Panc1 (cell line): ENCODE measurements around the gene MYPN. TPM values are rescaled to one million over a fixed set of nuclear protein-coding genes. Genes with fewer than 3 reads are reported as not detected.

Experiments used
- ATAC-seq: fragments of 200-7000 bp; cut with Tn5 transposase; 2 replicates; pipeline ENCODE4 v1.9.1; 2020; ENCODE audit warnings: mild to moderate bottlenecking, moderate library complexity
- BruUV-seq: library from RNA; stranded (reverse); fragments of 400-500 nt; replicated peaks from 2 replicates; lab custom pipeline; 2021; lab: Mats Ljungman, UMichigan
- CTCF ChIA-PET: fragments of 300-600 bp; sonication (Branson Sonifier 250); formaldehyde crosslinking; loops from one replicate; lab custom pipeline; 2022; ENCODE audit warnings: antibody characterized with exemption; lab: Charles Lee
- POLR2A ChIA-PET: fragments of 300-600 bp; sonication (Branson Sonifier 250); formaldehyde crosslinking; loops from one replicate; lab custom pipeline; 2022; ENCODE audit warnings: antibody characterized with exemption; lab: Charles Lee
- DNase-seq: peaks from one replicate; pipeline ENCODE4 v3.0.0-alpha.2; 2010; ENCODE audit warnings: low read depth, low spot score
- H3K27ac ChIP-seq: 2 replicates; pipeline ENCODE4 v1.5.1; 2011; ENCODE audit warnings: mild to moderate bottlenecking, low read length, inconsistent platforms
- H3K27me3 ChIP-seq: fragments of 200-500 bp; sonication (Bioruptor generic); 2 replicates; pipeline ENCODE4 v1.6.0; 2014; ENCODE audit warnings: low read length, inconsistent platforms; ENCODE audit not compliant: control insufficient read depth, insufficient read depth
- H3K36me3 ChIP-seq: fragments of 200-500 bp; sonication (Bioruptor generic); 2 replicates; pipeline ENCODE4 v1.5.1; 2014; ENCODE audit warnings: inconsistent platforms, mild to moderate bottlenecking, low read length, moderate library complexity; ENCODE audit not compliant: control insufficient read depth, insufficient read depth
- H3K4me1 ChIP-seq: 2 replicates; pipeline ENCODE4 v1.5.1; 2011; ENCODE audit warnings: inconsistent platforms, mild to moderate bottlenecking, low read length, moderate library complexity; ENCODE audit not compliant: control insufficient read depth, insufficient read depth
- H3K4me3 ChIP-seq, 2 experiments: 2 replicates each; pipeline ENCODE4 v1.5.1; 2011 to 2012; ENCODE audit warnings: low read depth in 2 of 2, low read length in 2 of 2, mild to moderate bottlenecking in 2 of 2, inconsistent platforms in 1 of 2, moderate library complexity in 1 of 2
- H3K9me3 ChIP-seq: fragments of 200-500 bp; sonication (Bioruptor generic); 2 replicates; pipeline ENCODE4 v1.5.1; 2014; ENCODE audit warnings: low read depth, mild to moderate bottlenecking, inconsistent platforms, low read length, moderate library complexity; ENCODE audit not compliant: control insufficient read depth, insufficient read depth
- CTCF ChIP-seq: fragments of 450-650 bp; IDR thresholded peaks from 2 replicates; pipeline ENCODE4 v1.5.1; 2017; ENCODE audit warnings: mild to moderate bottlenecking
- POLR2AphosphoS5 ChIP-seq: IDR thresholded peaks from 2 replicates; pipeline ENCODE4 v1.6.1; 2012; ENCODE audit warnings: mild to moderate bottlenecking, low read depth, low read length, moderate library complexity
- SIN3A ChIP-seq: IDR thresholded peaks from 2 replicates; pipeline ENCODE4 v1.6.1; 2012; ENCODE audit warnings: low read depth, mild to moderate bottlenecking, low read length, moderate library complexity, borderline replicate concordance; ENCODE audit not compliant: insufficient read depth
- TCF7L2 ChIP-seq: IDR thresholded peaks from 2 replicates; pipeline ENCODE4 v1.6.1; 2011; ENCODE audit warnings: mild to moderate bottlenecking, low read depth, low read length, inconsistent platforms
- in situ Hi-C: cut with HindIII; loops from 2 replicates; pipeline ENCODE4 v1.10.0; 2016; ENCODE audit warnings: low sequenced_read_pairs, low pct_unique_long_range_greater_than_20kb
- intact Hi-C: fragments of 100-400 bp; cut with micrococcal nuclease; formaldehyde crosslinking; loops from one replicate; pipeline ENCODE4 v1.10.0; 2022; ENCODE audit not compliant: unreplicated experiment
- total RNA-seq: library from RNA; stranded (reverse); gene quantifications from one replicate; pipeline ENCODE4 v1.2.1, GENCODE V29; 2021; ENCODE audit not compliant: unreplicated experiment
- TF ChIP-seq, protein P1 (sequence below), 2 experiments: IDR thresholded peaks; 2 replicates each; pipeline ENCODE4 v1.6.1; 2011 to 2012; ENCODE audit warnings: low read depth in 2 of 2, control low read depth in 1 of 2, low read length in 1 of 2, mild to moderate bottlenecking in 1 of 2, moderate library complexity in 1 of 2; ENCODE audit not compliant: insufficient read depth in 1 of 2

The MYPN gene
- total RNA-seq, 1 experiment from 2014 or later, result 39.1 TPM

GRCh38 chr10:68135922-68136792 lies 26.9 kb downstream of the MYPN start:
- no TSS peak for BruUV-seq
- DNase-seq, result peak; percentile 99
- peaks cover 75% of the 10 kb centered on the region for H3K4me1 ChIP-seq
- TF ChIP-seq, protein P1, sequence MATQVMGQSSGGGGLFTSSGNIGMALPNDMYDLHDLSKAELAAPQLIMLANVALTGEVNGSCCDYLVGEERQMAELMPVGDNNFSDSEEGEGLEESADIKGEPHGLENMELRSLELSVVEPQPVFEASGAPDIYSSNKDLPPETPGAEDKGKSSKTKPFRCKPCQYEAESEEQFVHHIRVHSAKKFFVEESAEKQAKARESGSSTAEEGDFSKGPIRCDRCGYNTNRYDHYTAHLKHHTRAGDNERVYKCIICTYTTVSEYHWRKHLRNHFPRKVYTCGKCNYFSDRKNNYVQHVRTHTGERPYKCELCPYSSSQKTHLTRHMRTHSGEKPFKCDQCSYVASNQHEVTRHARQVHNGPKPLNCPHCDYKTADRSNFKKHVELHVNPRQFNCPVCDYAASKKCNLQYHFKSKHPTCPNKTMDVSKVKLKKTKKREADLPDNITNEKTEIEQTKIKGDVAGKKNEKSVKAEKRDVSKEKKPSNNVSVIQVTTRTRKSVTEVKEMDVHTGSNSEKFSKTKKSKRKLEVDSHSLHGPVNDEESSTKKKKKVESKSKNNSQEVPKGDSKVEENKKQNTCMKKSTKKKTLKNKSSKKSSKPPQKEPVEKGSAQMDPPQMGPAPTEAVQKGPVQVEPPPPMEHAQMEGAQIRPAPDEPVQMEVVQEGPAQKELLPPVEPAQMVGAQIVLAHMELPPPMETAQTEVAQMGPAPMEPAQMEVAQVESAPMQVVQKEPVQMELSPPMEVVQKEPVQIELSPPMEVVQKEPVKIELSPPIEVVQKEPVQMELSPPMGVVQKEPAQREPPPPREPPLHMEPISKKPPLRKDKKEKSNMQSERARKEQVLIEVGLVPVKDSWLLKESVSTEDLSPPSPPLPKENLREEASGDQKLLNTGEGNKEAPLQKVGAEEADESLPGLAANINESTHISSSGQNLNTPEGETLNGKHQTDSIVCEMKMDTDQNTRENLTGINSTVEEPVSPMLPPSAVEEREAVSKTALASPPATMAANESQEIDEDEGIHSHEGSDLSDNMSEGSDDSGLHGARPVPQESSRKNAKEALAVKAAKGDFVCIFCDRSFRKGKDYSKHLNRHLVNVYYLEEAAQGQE (IDR thresholded peaks at IDR 0.05; ENCODE audit: insufficient read depth in 1 of 2, low read depth in 2 of 2, low read length in 1 of 2), result no peak
- TF ChIP-seq CTCF (no peak), SIN3A (0 out of 2 replicates have a peak, but pooled peaks have one; percentile 69), TCF7L2 (peak; percentile 74), POLR2AphosphoS5 (peak; percentile 86)
- peaks cover 4% of the 10 kb centered on the region; the same call in 1 of the 2 replicates for H3K9me3 ChIP-seq
- ATAC-seq, result peak; percentile 96
- ChIA-PET POLR2A (interaction anchor here (0.5 to 1.1 kb wide), 3 partner anchors 27 to 194 kb away, joined by 4 to 13 read pairs (median 7); partner anchors contain the start of gene MYPN), CTCF (interaction anchor here (0.6 kb wide), 1 partner anchor 22 kb away, joined by 8 read pairs; no protein-coding TSS in a partner anchor)
- intact Hi-C loops (no loop called here), in situ Hi-C loops (no loop called here)
- H3K27me3 ChIP-seq, result no peaks in the 10 kb centered on the region
- H3K4me3 ChIP-seq, result peak overlapping the region; percentile 2 to 37; a peak in 2 of 4 replicates
- H3K27ac ChIP-seq, result peak overlapping the region; percentile 98
- no peaks in the 10 kb centered on the region; the same call in 1 of the 2 replicates for H3K36me3 ChIP-seq

- ChIA-PET POLR2A (no interaction called here), CTCF (interaction anchor here (0.7 kb wide), 1 partner anchor 30 kb away, joined by 3 read pairs; no protein-coding TSS in a partner anchor)
- in situ Hi-C loops (no loop called here), intact Hi-C loops (no loop called here)
- no peaks in the 10 kb centered on the region for H3K27me3 ChIP-seq
- H3K9me3 ChIP-seq, result peaks cover 4% of the 10 kb centered on the region; the same call in 1 of the 2 replicates
- H3K4me1 ChIP-seq, result peaks cover 80% of the 10 kb centered on the region
- DNase-seq, result no peak
- H3K27ac ChIP-seq, result peak overlapping the region; percentile 98
- H3K36me3 ChIP-seq, result no peaks in the 10 kb centered on the region; the same call in 1 of the 2 replicates
- no peak for ATAC-seq
- TF ChIP-seq, protein P1 (IDR thresholded peaks at IDR 0.05; ENCODE audit: insufficient read depth in 1 of 2, low read depth in 2 of 2, low read length in 1 of 2), result no peak
- no peak for TF ChIP-seq CTCF
- TF ChIP-seq SIN3A, result no peak
- TF ChIP-seq TCF7L2, result no peak
- no peak for TF ChIP-seq POLR2AphosphoS5
- BruUV-seq, result no TSS peak
- H3K4me3 ChIP-seq, result no peak overlapping the region
Observed at GRCh38 chr10:68137171-68137570, 27.9 kb downstream of the MYPN start.
